NCI-H1694 (cell line): ENCODE data around the gene IDH1.
"Not testable (repeated sequence)": the region's sequence is repeated elsewhere in the genome, so short reads cannot be mapped to it uniquely, and the experiment has no call there.

Experiments
- DNase-seq: peaks from one replicate; lab custom pipeline; 2025; lab: John Stamatoyannopoulos, UW

Gene IDH1

DNA sequence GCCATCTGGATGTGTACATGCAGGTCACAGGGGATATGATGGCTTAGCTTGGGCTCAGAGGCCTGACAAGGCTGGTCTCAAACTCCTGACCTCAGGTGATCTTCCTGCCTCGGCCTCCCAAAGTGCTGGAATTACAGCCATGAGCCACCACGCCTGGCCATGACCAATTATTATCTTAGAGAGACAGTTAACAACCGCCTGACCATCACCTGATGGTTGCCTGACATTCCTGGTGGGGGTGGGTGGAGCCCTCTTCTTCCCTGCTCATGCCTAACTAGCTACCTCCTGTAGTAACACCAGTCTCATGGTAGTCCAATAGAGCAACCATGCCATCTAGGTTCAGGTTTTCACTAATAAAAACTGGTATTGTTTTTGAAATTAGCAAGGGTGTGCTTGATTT, 33.0 kb downstream of the IDH1 start:
- not testable (repeated sequence) for DNase-seq

DNA sequence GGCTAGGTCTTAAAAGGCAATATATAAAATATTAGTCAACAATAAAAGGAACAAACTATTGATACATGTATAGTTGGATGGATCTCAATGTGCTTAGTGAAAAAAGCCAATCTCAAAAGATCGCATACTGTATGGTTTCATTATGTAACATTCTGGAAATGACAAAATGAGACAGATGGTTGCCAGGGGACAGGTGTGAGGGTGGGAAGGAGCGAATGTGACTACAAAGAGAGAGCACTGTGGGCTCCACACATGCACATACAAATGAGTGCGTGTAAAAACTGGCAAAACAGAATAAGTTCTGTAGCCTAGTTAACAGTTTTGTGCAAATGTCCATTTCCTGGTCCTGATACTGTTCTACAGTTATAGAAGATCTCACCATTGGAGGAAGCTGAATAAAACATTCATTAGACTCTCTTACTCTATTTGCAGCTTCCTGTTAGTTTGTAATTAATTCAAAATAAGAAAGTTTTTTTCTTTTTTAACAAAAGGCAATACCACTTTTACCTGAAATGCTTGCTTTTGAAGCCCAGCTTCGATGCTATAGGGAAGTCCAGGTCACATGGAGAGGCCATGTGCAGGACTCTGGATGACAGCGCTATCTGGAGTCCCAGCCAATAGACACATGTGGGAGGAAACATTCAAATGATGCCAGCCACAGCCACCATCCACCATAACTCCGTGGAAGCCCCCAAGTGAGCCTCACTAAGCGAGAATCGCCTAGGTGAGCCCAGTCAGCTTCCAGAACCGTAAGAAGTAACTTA, 44.0 kb downstream of the IDH1 start:
- peak; percentile 17 for DNase-seq

DNA sequence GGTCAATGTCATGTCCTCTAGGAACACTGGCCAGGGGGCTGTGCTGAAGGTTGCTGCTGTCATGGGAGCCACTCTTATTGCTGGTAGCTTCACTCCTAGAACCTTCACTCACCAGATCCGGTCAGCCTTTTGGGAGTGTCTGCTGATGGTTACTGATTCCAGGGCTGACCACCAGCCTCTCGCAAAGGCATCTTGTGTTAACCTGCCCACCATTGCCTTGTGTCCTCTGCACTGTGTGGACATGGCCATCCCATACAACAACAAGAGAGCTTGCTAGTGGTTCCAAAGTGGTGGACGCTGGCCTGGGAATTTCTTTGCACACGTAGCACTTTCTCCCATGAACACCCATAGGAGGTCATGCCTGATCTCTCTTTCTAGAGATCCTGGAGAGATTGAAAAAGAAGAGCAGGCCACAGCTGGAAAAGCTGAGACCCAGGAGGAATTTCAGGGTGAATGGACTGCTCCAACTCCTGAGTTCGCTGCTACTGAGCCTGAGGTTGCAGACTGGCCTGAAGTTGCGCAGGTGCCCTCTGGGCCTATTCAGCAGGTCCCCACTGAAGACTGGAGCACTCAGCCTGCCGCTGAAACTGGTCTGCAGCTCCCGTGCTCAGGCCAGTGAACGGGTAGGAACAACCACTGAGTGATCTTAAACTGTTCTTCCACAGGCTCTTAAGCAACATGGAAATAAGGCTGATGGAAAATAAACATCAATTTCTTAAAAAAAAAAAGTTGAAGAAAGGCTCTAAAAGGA, 46.4 kb downstream of the IDH1 start:
- no peak for DNase-seq

DNA sequence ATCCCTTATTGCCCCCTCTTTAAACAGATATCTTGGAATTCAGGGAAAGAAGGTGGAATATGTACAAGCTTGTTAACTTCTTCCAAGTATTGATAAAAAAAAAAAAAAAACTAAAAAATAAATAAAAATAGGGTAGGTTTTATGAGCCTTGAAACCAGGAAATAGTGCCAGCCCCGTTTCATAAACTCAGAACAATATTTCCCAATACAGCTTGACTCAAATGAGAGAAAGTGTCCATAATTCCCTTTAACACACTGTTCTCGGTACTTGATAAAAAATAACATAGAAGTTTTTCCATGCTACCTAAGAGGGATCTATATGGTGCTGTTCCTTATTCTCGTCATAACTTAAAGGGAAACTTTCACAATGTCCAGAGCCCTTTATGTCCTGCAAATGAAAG, 47.1 kb downstream of the IDH1 start:
- no peak for DNase-seq

DNA sequence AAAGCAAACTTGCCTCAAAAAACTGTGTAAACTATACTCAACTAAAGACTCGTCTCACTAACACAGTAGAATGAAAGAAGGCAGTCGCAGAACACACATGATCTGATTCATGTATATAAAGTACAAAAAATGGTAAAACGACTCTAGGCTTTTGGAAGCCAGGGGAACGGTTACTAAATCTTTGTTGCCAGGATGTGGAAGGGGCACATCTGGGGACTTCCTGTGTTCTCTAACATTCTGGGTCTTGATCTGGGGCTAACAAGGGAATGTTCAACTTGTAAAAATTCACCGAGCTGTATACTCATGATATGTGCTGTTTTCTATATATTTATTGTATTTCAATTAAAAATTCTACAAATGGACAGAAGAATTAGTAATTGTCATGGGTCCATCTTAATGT, 50.7 kb downstream of the IDH1 start:
- no peak for DNase-seq

DNA sequence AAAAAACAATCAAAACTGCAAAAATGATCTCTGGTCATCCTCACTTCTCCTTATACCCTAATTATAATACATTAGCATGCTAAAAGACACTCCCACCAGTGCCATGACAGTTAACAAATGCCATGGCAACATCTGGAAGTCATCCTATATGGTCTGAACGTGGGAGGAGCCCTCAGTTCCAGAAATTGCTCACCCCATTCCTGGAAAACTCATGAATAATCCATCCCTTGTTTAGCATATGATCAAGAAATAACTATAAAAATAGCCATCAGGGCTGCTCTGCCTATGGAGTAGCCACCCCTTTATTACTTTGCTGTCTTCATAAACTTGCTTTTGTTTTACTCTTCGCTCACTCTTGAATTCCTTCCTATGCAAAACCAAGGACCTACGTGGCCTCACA, 59.3 kb downstream of the IDH1 start:
- DNase-seq = no peak

DNA sequence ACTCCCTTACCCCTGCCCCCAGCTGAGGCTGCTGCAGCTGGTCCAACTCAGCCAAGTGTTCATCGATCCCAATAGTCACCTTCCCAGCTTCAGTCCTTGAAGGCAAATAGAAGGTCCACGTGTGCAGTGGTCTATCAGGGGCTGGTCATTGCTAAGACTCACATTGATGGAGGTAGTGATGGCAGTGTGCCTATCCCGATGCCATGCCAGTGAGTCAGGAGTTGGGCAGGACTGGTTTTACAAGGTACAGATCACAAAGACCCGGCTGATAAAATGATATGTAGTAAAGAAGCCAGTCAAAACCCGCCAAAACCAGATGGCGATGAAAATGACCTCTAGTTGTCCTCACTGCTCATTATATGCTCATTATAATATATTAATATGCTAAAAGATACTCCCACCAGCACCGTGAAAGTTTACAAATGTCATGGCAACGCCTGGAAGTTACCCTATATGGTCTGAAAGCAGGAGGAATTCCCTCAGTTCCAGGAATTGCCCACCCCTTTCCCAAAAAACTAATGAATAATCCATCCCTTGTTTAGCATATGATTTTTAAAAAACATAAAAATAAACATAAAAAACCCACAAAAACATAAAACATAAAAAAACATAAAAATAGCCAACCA, 62.1 kb downstream of the IDH1 start:
- DNase-seq = no peak

DNA sequence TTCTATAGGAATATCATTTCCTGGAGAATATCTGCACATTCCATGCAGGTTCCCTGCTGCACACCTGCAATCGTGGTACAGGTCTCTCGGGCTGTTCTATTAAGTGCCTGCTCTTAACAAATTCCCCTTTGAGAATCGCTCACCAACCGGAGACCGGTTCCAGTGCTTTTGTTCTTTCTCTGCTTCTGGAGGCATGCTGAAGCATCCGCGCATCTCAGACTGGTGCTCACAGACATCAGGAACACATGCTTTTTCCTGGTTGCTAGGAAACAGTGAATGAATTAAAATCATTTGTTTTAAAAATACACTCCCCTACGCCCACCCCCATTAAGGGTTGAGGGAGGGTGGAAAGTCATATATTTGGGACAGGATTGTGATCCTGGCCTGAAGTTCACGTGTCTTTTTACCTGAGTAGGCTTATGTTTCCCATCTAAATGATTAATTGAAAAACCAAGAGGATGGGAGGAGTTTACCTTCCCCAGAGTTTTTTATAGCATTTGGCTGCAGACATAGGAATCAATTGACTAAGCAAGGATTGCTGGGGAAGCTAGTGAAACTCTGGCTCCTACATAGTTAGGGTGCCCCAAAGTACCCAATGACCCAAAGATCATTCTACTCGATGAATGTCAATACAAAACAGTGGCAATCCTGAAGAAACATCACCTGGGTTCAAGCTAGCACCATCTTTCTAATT, 64.9 kb downstream of the IDH1 start, which contains the start of gene C2orf80:
C2orf80 (minus strand) TSS at position 221 of the 694 bp plus-strand sequence. CDS start 3,044 bp downstream, outside the sequence.
- no peak for DNase-seq

DNA sequence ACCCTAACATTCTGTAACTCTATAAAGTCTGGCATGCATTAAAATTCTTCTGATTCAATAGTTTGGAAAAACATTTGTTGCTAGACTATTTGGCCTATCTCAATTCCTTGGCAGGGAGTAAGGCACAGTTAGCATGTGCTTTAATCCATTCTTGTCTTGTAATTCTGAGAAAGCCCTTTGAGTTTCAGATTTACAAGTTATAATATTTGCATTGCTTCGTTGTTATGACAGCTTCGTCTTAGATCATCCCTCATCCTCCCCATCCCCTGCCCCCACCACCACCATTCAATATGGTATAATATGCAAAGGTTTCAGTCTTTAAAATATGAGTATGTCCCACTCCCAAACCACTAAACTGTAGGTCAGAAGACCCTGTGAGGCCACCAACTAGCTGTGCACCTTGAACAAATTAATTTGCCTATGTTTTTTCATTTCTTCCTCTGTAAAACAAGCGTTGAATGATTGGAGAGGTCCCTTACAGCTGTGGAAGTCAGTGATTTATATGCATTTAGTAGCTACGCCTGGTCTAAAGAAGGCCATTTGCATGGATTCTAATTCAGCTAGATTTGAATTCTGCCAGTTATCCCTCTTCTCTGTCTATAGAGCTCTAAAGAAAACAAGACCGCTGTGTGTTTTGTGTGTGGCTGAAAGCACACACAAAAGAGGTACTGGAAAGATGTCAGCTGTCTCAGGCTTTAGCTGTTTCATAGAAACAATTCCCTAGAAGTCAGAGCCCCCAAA, 65.6 kb downstream of the IDH1 start:
- DNase-seq = no peak

DNA sequence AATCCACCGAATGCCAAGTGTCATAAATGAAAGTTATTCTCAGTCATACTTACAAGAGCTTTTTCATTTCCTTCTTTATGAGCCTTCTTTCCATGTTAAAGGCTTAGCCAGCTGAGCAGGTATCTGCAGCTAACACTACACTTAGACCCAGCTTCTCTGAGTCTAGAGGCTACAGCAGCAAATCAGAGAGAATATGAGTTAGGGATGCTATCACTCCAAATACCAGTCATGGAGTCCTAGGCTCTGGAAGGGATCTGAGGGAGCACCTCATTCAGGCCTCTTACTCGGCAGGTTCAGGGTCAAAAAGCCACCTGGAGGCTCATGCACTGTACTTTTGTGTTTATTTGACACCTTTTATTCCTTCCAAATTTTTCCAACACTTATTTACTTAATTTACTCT, 68.0 kb downstream of the IDH1 start:
- no peak for DNase-seq

DNA sequence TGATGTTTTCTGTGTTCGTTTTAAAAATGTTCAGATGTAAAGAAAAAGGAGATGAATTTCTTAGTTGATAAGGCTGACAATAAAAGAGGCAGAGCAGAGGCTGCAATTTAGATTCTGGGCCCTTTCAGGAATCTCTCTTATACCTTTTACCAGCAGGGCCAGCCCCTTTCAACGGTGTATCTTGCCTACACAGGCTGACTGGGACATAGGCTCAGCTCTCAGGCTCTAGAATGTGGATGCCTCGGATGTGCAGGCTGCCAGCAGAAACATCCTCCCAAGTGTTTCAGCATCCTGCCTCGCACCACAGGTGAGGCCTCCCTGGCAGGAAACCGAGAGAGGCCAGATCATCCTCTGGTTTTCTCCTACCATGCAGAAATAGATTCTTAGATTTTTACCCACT, 68.4 kb downstream of the IDH1 start:
- no peak for DNase-seq
